GM18868 (cell line): Measurements from ENCODE around the gene TRIM13.
"Not testable (repeated sequence)": the region's sequence is repeated elsewhere in the genome, so short reads cannot be mapped to it uniquely, and the experiment has no call there.

ENCODE experiments used
- ATAC-seq: cut with Tn5 transposase; IDR thresholded peaks from one replicate; pipeline ENCODE4 v1.9.1; 2021; ENCODE audit warnings: mild to moderate bottlenecking, moderate library complexity; ENCODE audit not compliant: unreplicated experiment

Gene TRIM13

DNA sequence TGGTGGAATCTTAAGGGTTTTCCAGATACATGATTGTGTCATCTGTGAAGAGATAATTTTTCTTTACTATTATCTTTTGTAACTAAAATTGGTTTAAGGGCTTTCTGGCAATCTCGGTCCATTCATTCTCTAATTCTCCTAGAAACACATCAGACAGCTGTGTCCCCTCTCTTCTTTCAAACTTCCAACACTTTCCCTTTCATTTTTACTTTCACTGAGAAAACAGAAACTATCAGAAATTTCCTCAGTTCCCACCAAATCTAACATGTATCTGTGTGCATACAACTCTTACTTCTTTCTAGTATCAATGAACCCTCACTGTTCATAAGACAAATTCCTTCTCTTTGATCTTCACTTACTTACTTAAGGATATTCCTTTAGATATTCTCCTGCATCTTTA lies 58.6 kb downstream of the TRIM13 start:
- no peak for ATAC-seq

DNA sequence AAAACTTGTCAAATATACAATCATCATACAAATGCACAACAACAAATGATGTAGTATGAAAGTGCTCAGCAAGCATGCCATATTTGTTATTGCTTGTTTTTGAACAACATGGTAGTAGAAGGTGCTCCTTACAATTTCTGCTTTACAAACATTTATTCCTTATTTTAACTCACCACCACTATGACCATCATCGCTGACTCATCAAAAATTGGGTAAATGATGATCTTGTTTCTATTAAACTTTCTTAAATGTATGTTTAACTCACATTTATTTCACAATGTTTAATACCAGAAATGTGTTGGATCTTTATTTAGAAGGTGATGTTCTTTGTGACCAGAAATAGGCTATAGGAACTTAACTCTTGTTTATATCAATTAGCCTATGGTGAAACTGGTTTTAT lies 63.9 kb downstream of the TRIM13 start:
- no peak for ATAC-seq

DNA sequence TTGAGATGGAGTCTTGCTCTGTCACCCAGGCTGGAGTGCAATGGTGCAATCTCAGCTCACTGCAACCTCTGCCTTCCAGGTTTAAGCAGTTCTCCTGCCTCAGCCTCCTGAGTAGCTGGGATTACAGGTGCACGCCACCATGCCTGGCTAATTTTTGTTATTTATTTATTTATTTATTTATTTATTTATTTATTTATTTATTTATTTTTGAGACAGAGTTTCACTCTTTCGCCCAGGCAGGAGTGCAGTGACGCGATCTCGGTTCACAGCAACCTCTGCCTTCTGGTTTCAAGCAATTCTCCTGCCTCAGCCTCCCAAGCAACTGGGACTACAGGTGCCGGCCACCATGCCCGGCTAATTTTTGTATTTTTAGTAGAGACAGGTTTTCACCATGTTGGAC lies 65.5 kb downstream of the TRIM13 start:
- ATAC-seq: not testable (repeated sequence)

DNA sequence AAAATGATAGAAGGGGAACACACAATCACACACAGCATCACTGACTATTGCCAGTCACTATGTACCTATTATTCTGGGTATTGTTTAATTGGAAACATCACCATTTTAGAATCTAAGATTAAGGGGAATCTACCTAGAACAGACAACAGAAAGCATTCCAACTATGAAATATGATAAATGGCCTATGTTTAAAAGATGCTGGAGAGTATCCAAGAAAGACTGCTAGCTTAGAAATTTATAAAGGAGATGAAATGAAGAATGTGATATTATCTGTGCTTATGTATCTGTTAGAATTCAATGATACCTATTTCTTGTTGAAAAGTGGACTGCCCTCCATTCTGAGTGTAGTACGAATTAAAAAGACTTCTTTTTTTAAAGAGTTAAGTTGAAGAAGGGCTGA lies 68.9 kb downstream of the TRIM13 start:
- no peak for ATAC-seq
